Loucy (cell line): ENCODE measurements around the gene LRRFIP1.

Experiments used
- EZH2phosphoT487 ChIP-seq: fragments of 200-600 bp; IDR thresholded peaks from 2 replicates; pipeline ENCODE4 v1.6.1; 2018; ENCODE audit warnings: antibody characterized with exemption, mild to moderate bottlenecking, moderate library complexity, borderline replicate concordance
- TF ChIP-seq, protein P1 (sequence below): fragments of 200-600 bp; sonication (generic); conservative IDR thresholded peaks from 2 replicates; pipeline ENCODE4 v1.5.1; 2014; ENCODE audit warnings: mild to moderate bottlenecking, antibody characterized with exemption, low read length

DNA sequence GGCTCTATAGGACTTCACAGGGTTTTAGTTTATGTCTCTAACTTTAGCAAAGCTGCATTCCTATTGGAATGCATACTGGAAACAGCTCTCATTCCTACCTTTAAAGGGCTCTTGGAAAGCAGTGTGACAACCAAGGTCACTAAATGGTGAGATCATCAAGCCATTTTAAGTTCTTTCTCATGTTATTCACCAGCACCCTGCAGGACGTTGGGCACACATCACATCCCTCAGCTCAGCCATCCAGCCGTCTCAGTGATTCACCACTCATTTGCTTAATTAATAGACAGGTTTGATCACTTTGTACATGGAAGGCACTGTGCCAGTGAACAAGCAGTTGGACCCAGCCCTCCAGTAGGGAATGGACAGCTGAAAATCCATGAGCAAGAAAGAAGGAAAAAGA lies 139.0 kb downstream of the LRRFIP1 start:
- TF ChIP-seq, protein P1, sequence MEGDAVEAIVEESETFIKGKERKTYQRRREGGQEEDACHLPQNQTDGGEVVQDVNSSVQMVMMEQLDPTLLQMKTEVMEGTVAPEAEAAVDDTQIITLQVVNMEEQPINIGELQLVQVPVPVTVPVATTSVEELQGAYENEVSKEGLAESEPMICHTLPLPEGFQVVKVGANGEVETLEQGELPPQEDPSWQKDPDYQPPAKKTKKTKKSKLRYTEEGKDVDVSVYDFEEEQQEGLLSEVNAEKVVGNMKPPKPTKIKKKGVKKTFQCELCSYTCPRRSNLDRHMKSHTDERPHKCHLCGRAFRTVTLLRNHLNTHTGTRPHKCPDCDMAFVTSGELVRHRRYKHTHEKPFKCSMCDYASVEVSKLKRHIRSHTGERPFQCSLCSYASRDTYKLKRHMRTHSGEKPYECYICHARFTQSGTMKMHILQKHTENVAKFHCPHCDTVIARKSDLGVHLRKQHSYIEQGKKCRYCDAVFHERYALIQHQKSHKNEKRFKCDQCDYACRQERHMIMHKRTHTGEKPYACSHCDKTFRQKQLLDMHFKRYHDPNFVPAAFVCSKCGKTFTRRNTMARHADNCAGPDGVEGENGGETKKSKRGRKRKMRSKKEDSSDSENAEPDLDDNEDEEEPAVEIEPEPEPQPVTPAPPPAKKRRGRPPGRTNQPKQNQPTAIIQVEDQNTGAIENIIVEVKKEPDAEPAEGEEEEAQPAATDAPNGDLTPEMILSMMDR: no peak
- no peak for TF ChIP-seq EZH2phosphoT487
